ENCODE data around the gene BPIFB6.

BPIFB6 gene

GRCh38 chr20:33007376-33008335 lies 23.8 kb upstream of the BPIFB6 start, which contains the start of gene BPIFB2:
TSS of gene BPIFB2 (plus strand) at chr20:33007704. CDS start at chr20:33008575, 871 bp downstream.
- TF ChIP-seq GATA3 (IDR thresholded peaks at IDR 0.05; ENCODE audit: low read depth, low read length) (no peak), GATA2 (IDR thresholded peaks at IDR 0.05; ENCODE audit: low read depth, low read length) (no peak)

GRCh38 chr20:33008336-33009213 lies 22.9 kb upstream of the BPIFB6 start:
- TF ChIP-seq GATA2 (IDR thresholded peaks at IDR 0.05; ENCODE audit: low read depth, low read length), result no peak

- TF ChIP-seq GATA3 (IDR thresholded peaks at IDR 0.05; ENCODE audit: low read depth, low read length) (no peak), GATA2 (IDR thresholded peaks at IDR 0.05; ENCODE audit: low read depth, low read length) (no peak)
These were observed 22.0 kb upstream of the BPIFB6 start for GRCh38 chr20:33009214-33010132.

- TF ChIP-seq GATA3 (IDR thresholded peaks at IDR 0.05; ENCODE audit: low read depth, low read length) (no peak), GATA2 (IDR thresholded peaks at IDR 0.05; ENCODE audit: low read depth, low read length) (no peak)
These were observed 21.3 kb upstream of the BPIFB6 start for GRCh38 chr20:33010133-33010504.

GRCh38 chr20:33010674-33011449 lies 20.6 kb upstream of the BPIFB6 start:
- TF ChIP-seq GATA2 (IDR thresholded peaks at IDR 0.05; ENCODE audit: low read depth, low read length) (no peak), GATA3 (IDR thresholded peaks at IDR 0.05; ENCODE audit: low read depth, low read length) (no peak)

GRCh38 chr20:33012327-33013189 lies 18.9 kb upstream of the BPIFB6 start:
- TF ChIP-seq GATA2 (IDR thresholded peaks at IDR 0.05; ENCODE audit: low read depth, low read length), result no peak
- no peak for TF ChIP-seq GATA3 (IDR thresholded peaks at IDR 0.05; ENCODE audit: low read depth, low read length)

GRCh38 chr20:33013701-33014326 lies 17.6 kb upstream of the BPIFB6 start:
- TF ChIP-seq GATA2 (IDR thresholded peaks at IDR 0.05; ENCODE audit: low read depth, low read length), result no peak
- no peak for TF ChIP-seq GATA3 (IDR thresholded peaks at IDR 0.05; ENCODE audit: low read depth, low read length)

- TF ChIP-seq GATA3 (IDR thresholded peaks at IDR 0.05; ENCODE audit: low read depth, low read length), result no peak
- TF ChIP-seq GATA2 (IDR thresholded peaks at IDR 0.05; ENCODE audit: low read depth, low read length), result no peak
These were observed 16.9 kb upstream of the BPIFB6 start for GRCh38 chr20:33014336-33015113.

- TF ChIP-seq GATA2 (IDR thresholded peaks at IDR 0.05; ENCODE audit: low read depth, low read length) (no peak), GATA3 (IDR thresholded peaks at IDR 0.05; ENCODE audit: low read depth, low read length) (no peak)
These were observed 16.3 kb upstream of the BPIFB6 start for GRCh38 chr20:33015114-33015484.

GRCh38 chr20:33015700-33016580 lies 15.5 kb upstream of the BPIFB6 start:
- TF ChIP-seq GATA2 (IDR thresholded peaks at IDR 0.05; ENCODE audit: low read depth, low read length) (no peak), GATA3 (IDR thresholded peaks at IDR 0.05; ENCODE audit: low read depth, low read length) (no peak)

Data from SH-SY5Y (cell line).